Fibroblast of the conjunctiva (primary cell): ENCODE results near the gene KRTAP4-16.
"Not testable (repeated sequence)": the region's sequence is repeated elsewhere in the genome, so short reads cannot be mapped to it uniquely, and the experiment has no call there.

ENCODE experiments used
- DNase-seq: peaks from one replicate; pipeline ENCODE4 v3.0.0-alpha.2; 2010; ENCODE audit warnings: low read depth

The KRTAP4-16 gene

GRCh38 chr17:41119696-41120690 lies 18.0 kb upstream of the KRTAP4-16 start:
- not testable (repeated sequence) for DNase-seq

- no peak for DNase-seq
Observed at GRCh38 chr17:41118721-41119120, 16.7 kb upstream of the KRTAP4-16 start.

GRCh38 chr17:41117846-41118386 lies 15.9 kb upstream of the KRTAP4-16 start, which contains the start of gene KRTAP4-11:
Gene KRTAP4-11, minus strand, starts transcription at chr17:41118373. Its CDS starts 58 bp downstream, at chr17:41118315.
- DNase-seq: not testable (repeated sequence)

GRCh38 chr17:41116297-41116696 lies 14.3 kb upstream of the KRTAP4-16 start:
- DNase-seq: no peak

GRCh38 chr17:41111151-41111885 lies 9.3 kb upstream of the KRTAP4-16 start:
- no peak for DNase-seq

GRCh38 chr17:41108728-41109386 lies 6.8 kb upstream of the KRTAP4-16 start:
- not testable (repeated sequence) for DNase-seq

- DNase-seq: no peak
Observed at GRCh38 chr17:41107941-41108450, 6.0 kb upstream of the KRTAP4-16 start.

- not testable (repeated sequence) for DNase-seq
Observed at GRCh38 chr17:41105347-41105746, 3.3 kb upstream of the KRTAP4-16 start, which contains the start of gene KRTAP4-9. Gene KRTAP4-9, plus strand, starts transcription at chr17:41105389. Its CDS starts 0 bp downstream, at chr17:41105389.

- not testable (repeated sequence) for DNase-seq
Observed at GRCh38 chr17:41104386-41105038, 2.5 kb upstream of the KRTAP4-16 start.

GRCh38 chr17:41103896-41104295 lies 1.9 kb upstream of the KRTAP4-16 start:
- no peak for DNase-seq

- peak; percentile 49 for DNase-seq
Observed at GRCh38 chr17:41099682-41100480, 2.1 kb downstream of the KRTAP4-16 start.

- DNase-seq: no peak
Observed at GRCh38 chr17:41098481-41098880, 3.5 kb downstream of the KRTAP4-16 start.

- DNase-seq: no peak
Observed at GRCh38 chr17:41098042-41098441, 4.0 kb downstream of the KRTAP4-16 start, which contains the start of gene KRTAP4-8. Gene KRTAP4-8, minus strand, starts transcription at chr17:41098142. Its CDS starts 58 bp downstream, at chr17:41098084.

- DNase-seq: no peak
Observed at GRCh38 chr17:41096055-41096454, 6.0 kb downstream of the KRTAP4-16 start.

- DNase-seq: not testable (repeated sequence)
Observed at GRCh38 chr17:41088760-41089352, 13.2 kb downstream of the KRTAP4-16 start.

GRCh38 chr17:41084100-41084856 lies 17.7 kb downstream of the KRTAP4-16 start, which contains the start of gene KRTAP4-7:
Gene KRTAP4-7, plus strand, starts transcription at chr17:41084150. Its CDS starts 57 bp downstream, at chr17:41084207.
- not testable (repeated sequence) for DNase-seq

- DNase-seq: not testable (repeated sequence)
Observed at GRCh38 chr17:41083427-41083826, 18.6 kb downstream of the KRTAP4-16 start.

GRCh38 chr17:41082626-41083025 lies 19.4 kb downstream of the KRTAP4-16 start:
- DNase-seq: no peak

- no peak for DNase-seq
Observed at GRCh38 chr17:41076788-41077187, 25.2 kb downstream of the KRTAP4-16 start.
